Measurements from ENCODE around the gene INAVA. TPM values are rescaled to one million over a fixed set of nuclear protein-coding genes. Genes with fewer than 3 reads are reported as not detected.

INAVA gene
- total RNA-seq, 1 donor from 2014 or later, result 42.2 TPM

DNA sequence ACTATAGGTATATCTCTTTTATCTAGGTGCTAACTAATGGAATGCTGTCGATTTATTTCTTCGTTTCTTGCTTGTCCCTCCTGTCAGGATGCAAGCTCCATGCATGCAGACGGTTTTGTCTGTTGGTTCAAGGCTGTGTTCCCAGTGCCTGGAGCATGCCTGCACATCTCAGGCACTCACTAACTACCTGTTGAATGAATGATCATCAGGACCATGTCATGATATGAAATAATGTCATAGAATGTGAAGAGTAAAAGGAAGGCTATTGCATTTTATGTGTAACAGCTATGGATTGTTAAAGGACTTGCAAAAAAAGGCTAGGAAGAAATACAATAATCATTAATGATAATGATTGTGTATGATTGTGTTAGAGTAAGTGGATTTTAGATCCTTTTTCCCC lies 17.7 kb upstream of the INAVA start:
- no peak for TF ChIP-seq POLR2AphosphoS5 (IDR thresholded peaks at IDR 0.05; ENCODE audit: insufficient read depth in 1 of 2, low read depth in 1 of 2)
- no peak for TF ChIP-seq POLR2A (IDR thresholded peaks at IDR 0.05)
- TF ChIP-seq, protein P1, sequence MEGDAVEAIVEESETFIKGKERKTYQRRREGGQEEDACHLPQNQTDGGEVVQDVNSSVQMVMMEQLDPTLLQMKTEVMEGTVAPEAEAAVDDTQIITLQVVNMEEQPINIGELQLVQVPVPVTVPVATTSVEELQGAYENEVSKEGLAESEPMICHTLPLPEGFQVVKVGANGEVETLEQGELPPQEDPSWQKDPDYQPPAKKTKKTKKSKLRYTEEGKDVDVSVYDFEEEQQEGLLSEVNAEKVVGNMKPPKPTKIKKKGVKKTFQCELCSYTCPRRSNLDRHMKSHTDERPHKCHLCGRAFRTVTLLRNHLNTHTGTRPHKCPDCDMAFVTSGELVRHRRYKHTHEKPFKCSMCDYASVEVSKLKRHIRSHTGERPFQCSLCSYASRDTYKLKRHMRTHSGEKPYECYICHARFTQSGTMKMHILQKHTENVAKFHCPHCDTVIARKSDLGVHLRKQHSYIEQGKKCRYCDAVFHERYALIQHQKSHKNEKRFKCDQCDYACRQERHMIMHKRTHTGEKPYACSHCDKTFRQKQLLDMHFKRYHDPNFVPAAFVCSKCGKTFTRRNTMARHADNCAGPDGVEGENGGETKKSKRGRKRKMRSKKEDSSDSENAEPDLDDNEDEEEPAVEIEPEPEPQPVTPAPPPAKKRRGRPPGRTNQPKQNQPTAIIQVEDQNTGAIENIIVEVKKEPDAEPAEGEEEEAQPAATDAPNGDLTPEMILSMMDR (IDR thresholded peaks at IDR 0.05), result no peak
- DNase-seq (ENCODE audit: extremely low spot score in 2 of 2), result no peak
- H3K9me3 ChIP-seq, result no peaks in the 10 kb centered on the region
- H3K36me3 ChIP-seq, result no peaks in the 10 kb centered on the region
- H3K27me3 ChIP-seq, result peaks cover 10% of the 10 kb centered on the region
- H3K4me3 ChIP-seq, result no peak overlapping the region
- H3K27ac ChIP-seq, result no peak overlapping the region
- H3K4me1 ChIP-seq, result peaks cover 13% of the 10 kb centered on the region
- intact Hi-C loops (cut with DNase I), result no loop called here

DNA sequence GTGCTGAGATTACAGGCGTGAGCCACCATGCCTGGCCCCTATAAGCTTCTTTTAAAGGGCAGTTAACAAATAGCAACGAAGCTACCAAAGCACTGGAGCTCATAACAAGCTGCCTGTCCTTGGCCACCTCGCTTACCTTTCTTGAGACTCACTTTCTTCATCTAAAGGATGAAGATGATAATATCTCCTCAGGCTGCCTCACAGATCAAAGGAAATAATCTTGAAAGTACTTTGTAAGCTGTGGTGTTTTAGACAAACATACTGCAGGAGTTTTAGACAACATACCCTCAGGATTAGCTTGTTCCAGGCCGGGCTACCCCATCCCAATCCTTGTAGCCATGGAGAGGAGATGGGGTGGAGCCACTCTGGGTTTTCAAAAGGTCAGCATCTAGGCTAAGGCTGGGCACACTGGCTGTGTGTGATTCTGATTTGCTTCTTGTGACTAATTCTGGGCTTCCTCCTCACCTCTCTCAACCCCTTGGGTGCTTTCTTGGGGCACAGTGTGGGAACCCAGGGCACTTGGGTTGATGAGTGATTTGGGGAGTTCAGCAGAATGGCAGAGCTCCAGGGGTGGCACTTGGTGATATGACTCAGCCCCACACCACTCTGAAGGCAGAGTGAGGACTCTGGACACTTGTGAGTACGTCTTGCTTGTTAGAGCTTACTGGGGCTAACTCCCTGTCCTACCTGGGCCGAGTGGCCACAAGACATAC lies 16.7 kb upstream of the INAVA start:
- Histone ChIP-seq H3K4me1 (peaks cover 10% of the 10 kb centered on the region), H3K36me3 (no peaks in the 10 kb centered on the region), H3K4me3 (no peak overlapping the region), H3K27ac (no peak overlapping the region), H3K27me3 (peaks cover 6% of the 10 kb centered on the region), H3K9me3 (no peaks in the 10 kb centered on the region)
- DNase-seq (ENCODE audit: extremely low spot score in 2 of 2), result no peak
- intact Hi-C loops (cut with DNase I), result no loop called here
- TF ChIP-seq POLR2AphosphoS5 (IDR thresholded peaks at IDR 0.05; ENCODE audit: insufficient read depth in 1 of 2, low read depth in 1 of 2) (no peak), POLR2A (IDR thresholded peaks at IDR 0.05) (no peak)
- TF ChIP-seq, protein P1 (IDR thresholded peaks at IDR 0.05), result no peak

DNA sequence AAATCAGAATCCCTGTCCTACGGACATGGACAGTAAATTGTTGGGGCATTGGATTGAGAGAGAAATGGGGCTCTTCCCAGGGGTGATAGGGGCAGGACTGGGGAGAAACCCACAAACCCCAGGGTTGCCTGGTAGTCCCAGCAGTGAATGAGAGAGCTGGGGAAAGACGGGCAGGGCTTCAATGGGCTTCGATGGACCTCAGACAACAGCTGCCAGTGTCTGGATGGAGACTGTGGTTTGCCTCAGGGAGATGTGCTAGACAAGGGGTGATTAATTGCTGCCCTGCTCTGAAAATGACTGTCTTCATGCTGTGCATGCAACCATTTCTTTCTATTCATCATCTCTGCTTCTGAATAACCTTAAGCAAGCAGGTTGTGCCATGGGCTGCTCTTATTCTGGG lies 14.5 kb upstream of the INAVA start:
- no peak overlapping the region for H3K4me3 ChIP-seq
- H3K4me1 ChIP-seq, result no peaks in the 10 kb centered on the region
- no peaks in the 10 kb centered on the region for H3K9me3 ChIP-seq
- TF ChIP-seq, protein P1 (IDR thresholded peaks at IDR 0.05), result no peak
- no peak for TF ChIP-seq POLR2A (IDR thresholded peaks at IDR 0.05)
- no peaks in the 10 kb centered on the region for H3K27me3 ChIP-seq
- no peaks in the 10 kb centered on the region for H3K36me3 ChIP-seq
- H3K27ac ChIP-seq, result no peak overlapping the region
- intact Hi-C loops (cut with DNase I), result no loop called here
- DNase-seq (ENCODE audit: extremely low spot score in 2 of 2), result no peak

DNA sequence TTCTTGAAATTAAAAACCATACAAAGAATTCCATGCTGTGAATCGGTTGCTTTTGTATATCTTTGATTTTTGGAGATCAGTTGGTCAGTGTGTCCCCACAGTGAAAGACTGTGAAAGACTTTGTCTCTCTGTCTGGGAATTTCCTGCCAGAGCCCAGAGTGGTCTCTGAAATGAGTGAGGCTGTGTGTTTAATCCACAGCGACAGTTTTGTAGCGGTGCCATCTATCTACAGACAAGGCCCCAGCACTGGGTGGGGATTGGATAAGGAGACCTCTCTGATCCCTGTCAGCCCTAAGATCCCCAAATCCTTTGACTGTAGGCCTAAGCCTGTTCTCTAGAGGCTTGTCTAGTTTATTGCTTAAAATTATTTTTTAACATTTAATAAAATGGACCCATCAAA lies 11.6 kb upstream of the INAVA start:
- Histone ChIP-seq H3K27me3 (no peaks in the 10 kb centered on the region), H3K4me1 (no peaks in the 10 kb centered on the region), H3K9me3 (no peaks in the 10 kb centered on the region), H3K4me3 (no peak overlapping the region), H3K36me3 (no peaks in the 10 kb centered on the region), H3K27ac (no peak overlapping the region)
- TF ChIP-seq, protein P1 (IDR thresholded peaks at IDR 0.05), result no peak
- TF ChIP-seq POLR2A (IDR thresholded peaks at IDR 0.05) (no peak), POLR2AphosphoS5 (IDR thresholded peaks at IDR 0.05; ENCODE audit: insufficient read depth in 1 of 2, low read depth in 1 of 2) (no peak)
- intact Hi-C loops (cut with DNase I), result no loop called here
- DNase-seq (ENCODE audit: extremely low spot score in 2 of 2), result no peak

DNA sequence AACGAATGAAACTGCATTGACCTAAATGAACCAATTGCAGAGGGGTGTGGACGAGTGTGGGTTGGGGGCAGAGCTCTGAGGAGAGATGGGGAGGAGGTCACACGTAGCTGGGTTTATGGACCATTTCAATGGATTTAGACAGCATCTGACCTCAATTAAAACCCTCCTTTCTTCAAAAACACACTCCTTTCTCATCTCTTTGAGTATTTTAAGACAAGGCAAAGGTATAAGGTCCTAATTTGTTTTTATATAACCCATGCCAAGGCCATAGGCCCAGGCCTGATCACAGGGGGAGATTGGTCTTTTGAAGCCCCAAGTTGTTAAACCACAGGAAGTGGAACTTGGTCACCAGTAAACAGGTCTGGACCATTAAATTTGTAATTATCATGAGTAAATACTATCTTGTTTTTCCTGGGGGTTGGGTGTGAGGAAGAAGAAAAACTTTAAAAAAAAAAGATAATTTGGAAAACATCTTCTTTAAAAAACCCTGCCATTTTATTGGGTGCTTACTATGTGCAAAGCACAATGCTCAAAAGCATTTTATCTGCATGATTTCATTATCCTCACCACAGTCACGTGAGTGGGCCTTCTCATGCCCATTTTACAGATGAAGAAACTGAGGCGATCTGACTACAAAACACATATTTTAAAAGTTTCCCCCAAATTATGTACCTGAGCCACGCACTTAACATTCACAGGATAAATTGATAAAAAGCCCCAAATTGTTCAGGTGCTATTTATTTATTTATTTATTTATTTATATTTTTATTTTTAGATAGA lies 8.9 kb upstream of the INAVA start:
- peaks cover 7% of the 10 kb centered on the region for H3K4me1 ChIP-seq
- no peaks in the 10 kb centered on the region for H3K9me3 ChIP-seq
- DNase-seq (ENCODE audit: extremely low spot score in 2 of 2), result no peak
- H3K27me3 ChIP-seq, result no peaks in the 10 kb centered on the region
- no peak overlapping the region for H3K27ac ChIP-seq
- TF ChIP-seq, protein P1 (IDR thresholded peaks at IDR 0.05), result no peak
- TF ChIP-seq POLR2A (IDR thresholded peaks at IDR 0.05) (no peak), POLR2AphosphoS5 (IDR thresholded peaks at IDR 0.05; ENCODE audit: insufficient read depth in 1 of 2, low read depth in 1 of 2) (no peak)
- H3K36me3 ChIP-seq, result no peaks in the 10 kb centered on the region
- no peak overlapping the region for H3K4me3 ChIP-seq
- intact Hi-C loops (cut with DNase I), result no loop called here
